Aorta (tissue), 5 donors: Measurements from ENCODE around the gene PABPN1. TPM values are rescaled to one million over a fixed set of nuclear protein-coding genes. Genes with fewer than 3 reads are reported as not detected.
"Not testable (repeated sequence)": the region's sequence is repeated elsewhere in the genome, so short reads cannot be mapped to it uniquely, and the experiment has no call there.

Source experiments
- ATAC-seq: fragments of 200-7000 bp; cut with Tn5 transposase; one replicate; pipeline ENCODE4 v1.9.1; 2022; ENCODE audit warnings: moderate library complexity; ENCODE audit not compliant: low FRiP score
- DNase-seq, 2 donors: peaks; one replicate each; pipeline ENCODE4 v3.0.0-alpha.2; 2020
- H3K27ac ChIP-seq, 2 donors: one replicate each; pipeline ENCODE4 v1.5.1; 2013; ENCODE audit warnings: low read length in 2 of 2, mild to moderate bottlenecking in 2 of 2, moderate library complexity in 2 of 2, control low read depth in 1 of 2, inconsistent platforms in 1 of 2, low read depth in 1 of 2
- H3K27me3 ChIP-seq, 2 donors: one replicate each; pipeline ENCODE4 v1.6.1; 2013; ENCODE audit warnings: control low read depth in 1 of 2, low read length in 1 of 2, mild to moderate bottlenecking in 1 of 2, moderate library complexity in 1 of 2; ENCODE audit not compliant: insufficient read depth in 2 of 2, control insufficient read depth in 1 of 2
- H3K36me3 ChIP-seq, 2 donors: one replicate each; pipeline ENCODE4 v1.6.1; 2013; ENCODE audit warnings: control low read depth in 1 of 2, low read length in 1 of 2, mild to moderate bottlenecking in 1 of 2; ENCODE audit not compliant: insufficient read depth in 2 of 2, control insufficient read depth in 1 of 2
- H3K4me1 ChIP-seq, 2 donors: one replicate each; pipeline ENCODE4 v1.6.1; 2013; ENCODE audit warnings: low read length in 2 of 2, control low read depth in 1 of 2, mild to moderate bottlenecking in 1 of 2, moderate library complexity in 1 of 2; ENCODE audit not compliant: insufficient read depth in 2 of 2, control insufficient read depth in 1 of 2
- H3K4me3 ChIP-seq, 2 donors: one replicate each; pipeline ENCODE4 v1.5.1; 2013; ENCODE audit warnings: low read length in 2 of 2, control low read depth in 1 of 2, mild to moderate bottlenecking in 1 of 2
- H3K9me3 ChIP-seq: one replicate; pipeline ENCODE4 v1.6.1; 2013; ENCODE audit warnings: mild to moderate bottlenecking, low read length; ENCODE audit not compliant: control insufficient read depth
- WGBS, 2 donors: extraction: QIAGEN DNeasy Blood & Tissue Kit; methylation state at CpG; one replicate each; pipeline ENCODE4 v1.1.7; 2013; 5-methylcytosine and 5-hydroxymethylcytosine counted together
- intact Hi-C, 2 donors: fragments of 100-400 bp; cut with DNase I; formaldehyde crosslinking; loops; one replicate each; pipeline versions ENCODE4 v1.14.2 to v1.15.0; 2022
- long read RNA-seq, 2 donors: library from polyadenylated mRNA; unstranded; transcript quantifications; one replicate each; pipeline ENCODE4 v2.0.0, GENCODE V29; 2020 to 2021
- polyA plus RNA-seq, 2 donors: library from polyadenylated mRNA; stranded (reverse); fragments of 200-250 nt; gene quantifications; one replicate each; pipeline ENCODE4 v1.2.3, GENCODE V29; 2013
- total RNA-seq, 2 donors: library from RNA; stranded (reverse); fragmentation: NEBNext Ultra II Directional; extraction: Animal tissue kit (Norgen Biotek cat#: 25700); gene quantifications; one replicate each; pipeline ENCODE4 v1.2.1, GENCODE V29; 2021
- donor health status: healthy with polysubstance abuse.
- donor health status: Bipolar disorder and iron deficiency.
- donor health status: DM: no; HTN: no; CAD: no.
- donor health status: DM: no; HTN: no; CAD: no.
- donor health status: DM: yes; HTN: yes; CAD: no.

PABPN1 gene, protein sequence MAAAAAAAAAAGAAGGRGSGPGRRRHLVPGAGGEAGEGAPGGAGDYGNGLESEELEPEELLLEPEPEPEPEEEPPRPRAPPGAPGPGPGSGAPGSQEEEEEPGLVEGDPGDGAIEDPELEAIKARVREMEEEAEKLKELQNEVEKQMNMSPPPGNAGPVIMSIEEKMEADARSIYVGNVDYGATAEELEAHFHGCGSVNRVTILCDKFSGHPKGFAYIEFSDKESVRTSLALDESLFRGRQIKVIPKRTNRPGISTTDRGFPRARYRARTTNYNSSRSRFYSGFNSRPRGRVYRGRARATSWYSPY
- total RNA-seq (100 to 1,000 TPM; 106 to 139 TPM), polyA plus RNA-seq (100 to 1,000 TPM in 1 of 2 donors, 10 to 100 TPM in 1; 57.0 to 226 TPM)
- long read RNA-seq, donor 1, partial matches to known transcripts, result 1 of 12 reads
- long read RNA-seq, donor 1, other reads (novel, unspliced or antisense), result 8 of 12 reads
- long read RNA-seq, donor 2, transcript PABPN1-202 (6 exons, 2,768 nt), result minor isoform, 11 of 100 reads
- long read RNA-seq, donor 2, transcript PABPN1-201 (7 exons, 2,001 nt), result major isoform, 44 of 100 reads
- long read RNA-seq, donor 2, partial matches to known transcripts, result 19 of 100 reads
- long read RNA-seq, donor 2, other reads (novel, unspliced or antisense), result 22 of 100 reads

DNA sequence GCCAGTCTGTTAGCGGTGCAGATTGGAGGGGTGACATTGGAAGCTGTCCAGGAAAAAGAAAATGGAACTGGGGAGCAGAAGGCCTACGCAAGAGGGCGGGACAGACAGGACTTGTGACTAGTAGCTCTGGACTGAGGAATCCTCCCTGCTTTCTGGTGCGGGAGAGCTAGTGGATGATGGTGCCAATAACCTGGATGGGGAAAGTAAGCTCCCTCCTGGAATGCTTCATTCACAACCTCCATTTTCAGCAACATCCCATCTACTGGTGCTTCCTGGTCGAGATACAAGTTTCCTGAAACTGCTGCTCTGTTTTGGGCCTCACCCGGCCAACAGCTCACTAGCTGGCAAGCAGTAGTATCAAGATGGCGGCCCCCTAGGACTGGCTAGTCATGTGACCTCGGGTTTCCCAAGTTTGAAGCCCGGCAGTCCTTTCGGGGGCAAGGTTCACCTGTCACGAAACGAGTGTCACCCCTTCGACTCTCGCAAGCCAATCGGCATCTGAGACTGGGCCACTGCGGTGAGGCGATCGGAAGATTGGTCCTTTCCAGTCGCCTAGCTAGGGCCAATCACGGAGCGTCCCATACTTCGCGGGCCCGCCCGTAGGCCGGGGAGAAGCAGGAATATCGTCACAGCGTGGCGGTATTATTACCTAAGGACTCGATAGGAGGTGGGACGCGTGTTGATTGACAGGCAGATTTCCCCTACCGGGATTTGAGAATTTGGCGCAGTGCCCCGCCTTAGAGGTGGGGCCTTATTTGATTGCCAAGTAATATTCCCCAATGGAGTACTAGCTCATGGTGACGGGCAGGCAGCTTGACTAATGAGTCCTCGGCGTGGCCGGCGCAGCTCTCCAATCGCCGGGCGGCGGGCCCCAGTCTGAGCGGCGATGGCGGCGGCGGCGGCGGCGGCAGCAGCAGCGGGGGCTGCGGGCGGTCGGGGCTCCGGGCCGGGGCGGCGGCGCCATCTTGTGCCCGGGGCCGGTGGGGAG, at the start of gene PABPN1:
TSS of gene PABPN1 (plus strand) at position 874 of the 988 bp plus-strand sequence. CDS start at position 887, 13 bp downstream.
- Histone ChIP-seq H3K27ac (peak within 1 kb of the TSS; percentile 80 to 94), H3K4me1 (no peaks in the 10 kb centered on the region), H3K27me3 (no peaks in the 10 kb centered on the region), H3K36me3 (peaks cover 2 to 7% of the 10 kb centered on the region in 2 donors), H3K9me3 (no peaks in the 10 kb centered on the region), H3K4me3 (peak within 1 kb of the TSS; percentile 81 to 91)
- peak; percentile 98 to 99 for DNase-seq
- intact Hi-C loops, result loop anchor here (1.0 to 10.0 kb wide), 5 partner anchors 35 to 244 kb away; partner anchors contain the start of genes AP1G2 (in 1 of the 2), EFS (in 1 of the 2), HOMEZ (in 1 of the 2) and NGDN (in 1 of the 2)
- peak; percentile 98 for ATAC-seq
- 3 to 4% methylated on average over 60 to 63 of the region's 63 CpGs for WGBS, 2 donors

DNA sequence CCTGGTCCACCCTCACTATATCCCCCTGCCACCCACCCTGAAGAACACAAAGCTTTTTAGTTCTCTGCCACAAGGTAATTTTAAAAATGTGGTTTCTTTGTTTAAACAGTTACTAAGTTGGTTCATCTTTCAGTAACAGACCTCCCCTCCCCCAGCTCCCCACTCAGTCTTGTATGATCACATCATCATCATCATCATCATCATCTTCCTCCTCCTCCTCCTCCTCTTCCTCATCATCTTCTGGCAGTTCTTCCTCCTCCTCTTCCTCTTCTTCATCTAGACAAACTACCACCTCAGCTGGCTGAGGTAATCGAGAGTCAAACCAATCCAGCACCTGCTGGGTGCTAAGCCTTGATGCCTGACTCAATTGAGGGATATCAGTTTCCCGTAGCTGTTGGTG, 45.8 kb upstream of the PABPN1 start:
- no peaks in the 10 kb centered on the region for H3K36me3 ChIP-seq
- H3K4me3 ChIP-seq, result no peak overlapping the region
- H3K27me3 ChIP-seq, result no peaks in the 10 kb centered on the region
- H3K27ac ChIP-seq, result no peak overlapping the region
- WGBS, 2 donors, result 94 to 95% methylated on average over 2 of the region's 2 CpGs
- H3K9me3 ChIP-seq, result no peaks in the 10 kb centered on the region
- H3K4me1 ChIP-seq, result no peaks in the 10 kb centered on the region
- no peak for DNase-seq
- no peak for ATAC-seq
- intact Hi-C loops, result no loop called here

DNA sequence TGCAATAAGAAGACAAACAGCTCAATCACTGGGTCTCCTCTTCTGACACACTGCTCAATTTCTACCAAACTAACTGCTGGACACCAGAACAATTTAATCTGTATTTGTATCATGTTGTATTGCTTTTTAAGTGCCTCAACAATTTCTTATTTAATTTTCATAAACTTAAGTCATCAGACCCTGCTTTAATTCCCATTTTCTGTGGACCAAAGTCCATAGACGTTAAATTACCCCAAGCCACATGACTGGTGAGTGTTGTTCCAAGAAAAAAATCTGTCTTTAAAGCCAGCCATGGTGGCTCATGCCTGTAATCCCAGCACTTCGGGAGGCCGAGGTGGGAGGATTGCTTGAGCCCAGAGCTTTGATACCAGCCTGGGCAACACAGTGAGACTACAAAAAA, 44.1 kb upstream of the PABPN1 start:
- DNase-seq, result no peak
- no peak for ATAC-seq

DNA sequence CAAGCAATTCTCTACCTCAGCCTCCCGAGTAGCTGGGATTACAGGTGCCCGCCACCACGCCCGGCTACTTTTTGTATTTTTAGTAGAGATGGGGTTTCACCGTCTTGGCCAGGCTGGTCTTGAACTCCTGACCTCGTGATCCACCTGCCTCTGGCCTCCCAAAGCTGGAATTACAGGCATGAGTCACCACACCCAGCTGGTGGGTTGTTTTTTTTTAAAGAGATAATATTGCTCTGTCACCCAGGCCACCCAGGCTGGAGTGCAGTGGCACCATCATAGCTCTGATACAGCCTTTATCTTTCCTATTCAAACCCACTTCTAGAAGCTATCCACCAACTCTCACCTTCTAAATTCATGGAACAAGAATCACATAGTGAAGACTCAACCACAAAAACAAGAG, 43.3 kb upstream of the PABPN1 start:
- WGBS, 2 donors, result 92 to 96% methylated on average over 6 of the region's 6 CpGs
- ATAC-seq, H3K4me1 ChIP-seq, H3K27me3 ChIP-seq, H3K9me3 ChIP-seq, intact Hi-C loops, H3K4me3 ChIP-seq, DNase-seq, H3K27ac ChIP-seq, H3K36me3 ChIP-seq: not testable (repeated sequence)

More for the DNA sequence above, 44.1 kb upstream of the PABPN1 start:
- no peak overlapping the region for H3K4me3 ChIP-seq
- H3K9me3 ChIP-seq, result no peaks in the 10 kb centered on the region
- no peaks in the 10 kb centered on the region for H3K27me3 ChIP-seq
- H3K36me3 ChIP-seq, result no peaks in the 10 kb centered on the region
- H3K27ac ChIP-seq, result no peak overlapping the region
- intact Hi-C loops, result no loop called here
- H3K4me1 ChIP-seq, result no peaks in the 10 kb centered on the region
- 74 to 75% methylated on average over 3 of the region's 3 CpGs for WGBS, 2 donors

DNA sequence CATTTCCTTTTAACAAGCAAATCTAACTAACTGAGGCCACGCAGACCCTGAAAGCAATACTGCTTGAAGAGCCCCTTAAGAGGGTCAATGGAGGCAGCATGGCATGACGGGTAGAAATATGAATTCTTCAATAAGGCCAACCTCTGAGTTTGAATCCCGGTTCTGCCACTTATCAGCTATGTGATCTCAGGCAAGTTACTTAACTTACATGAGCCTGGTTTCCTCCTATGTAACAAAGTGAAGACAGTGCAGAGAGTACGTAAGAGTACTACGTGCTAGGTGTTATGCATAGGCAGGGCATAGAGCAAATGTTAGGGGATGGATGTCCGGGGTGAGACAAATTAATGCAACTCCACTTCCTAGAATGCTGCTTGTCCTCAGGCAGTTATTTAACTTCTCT, 40.0 kb upstream of the PABPN1 start:
- intact Hi-C loops, result no loop called here
- H3K27ac ChIP-seq, result no peak overlapping the region
- no peaks in the 10 kb centered on the region for H3K9me3 ChIP-seq
- no peaks in the 10 kb centered on the region for H3K27me3 ChIP-seq
- H3K4me3 ChIP-seq, result no peak overlapping the region
- 93 to 96% methylated on average over 6 of the region's 6 CpGs for WGBS, 2 donors
- no peak for DNase-seq
- no peaks in the 10 kb centered on the region for H3K4me1 ChIP-seq
- ATAC-seq, result no peak
- no peaks in the 10 kb centered on the region for H3K36me3 ChIP-seq

DNA sequence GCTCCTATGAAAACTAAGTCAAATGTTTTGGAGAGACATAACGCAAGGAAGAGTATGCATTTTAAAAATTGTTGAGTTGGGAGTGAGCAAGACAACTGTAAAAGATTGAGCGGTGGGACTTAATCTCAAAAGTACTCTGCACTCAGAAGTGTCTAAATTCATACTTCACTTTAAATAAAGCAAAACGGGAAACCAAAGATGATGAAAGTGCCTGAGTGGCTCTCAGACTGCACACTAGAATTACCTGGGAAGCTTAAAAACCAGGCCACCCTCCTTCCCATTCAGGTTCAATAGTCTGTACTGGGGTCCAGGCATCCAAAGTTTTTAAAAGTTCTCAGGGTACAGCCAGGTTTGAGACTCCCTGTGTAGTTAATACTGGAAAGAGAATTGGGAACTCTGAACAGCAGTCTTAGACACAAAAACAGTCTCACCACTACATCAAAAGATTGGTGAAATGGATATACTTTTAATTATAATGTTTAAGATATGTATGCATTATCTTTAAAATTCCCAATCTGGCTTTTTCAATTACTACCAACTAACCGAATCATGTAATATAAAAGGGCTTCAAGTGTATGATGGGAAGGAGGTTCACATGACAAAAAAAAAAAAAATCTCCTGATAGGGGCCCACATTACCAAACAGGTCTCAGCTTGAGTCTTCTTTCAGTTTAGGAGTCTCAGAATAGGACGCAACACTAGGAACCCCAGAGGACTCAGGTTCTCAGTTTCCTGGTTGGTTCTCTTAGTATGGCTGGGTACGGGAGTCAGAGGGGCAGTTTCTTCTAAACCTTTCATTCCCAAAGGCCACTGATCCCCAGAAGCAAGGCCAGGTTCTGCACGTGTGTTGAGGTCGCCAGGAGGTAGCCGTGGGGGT, 36.4 kb upstream of the PABPN1 start:
- ATAC-seq (no peak), DNase-seq (no peak)
- 24 to 26% methylated on average over 9 of the region's 9 CpGs for WGBS, 2 donors
- no peaks in the 10 kb centered on the region for H3K27me3 ChIP-seq
- no peaks in the 10 kb centered on the region for H3K9me3 ChIP-seq
- no peaks in the 10 kb centered on the region for H3K4me1 ChIP-seq
- no peaks in the 10 kb centered on the region for H3K36me3 ChIP-seq
- intact Hi-C loops, result no loop called here
- H3K27ac ChIP-seq, result peak overlapping the region in 1 of 2 donors; percentile 77
- peak overlapping the region; percentile 70 to 79 for H3K4me3 ChIP-seq

DNA sequence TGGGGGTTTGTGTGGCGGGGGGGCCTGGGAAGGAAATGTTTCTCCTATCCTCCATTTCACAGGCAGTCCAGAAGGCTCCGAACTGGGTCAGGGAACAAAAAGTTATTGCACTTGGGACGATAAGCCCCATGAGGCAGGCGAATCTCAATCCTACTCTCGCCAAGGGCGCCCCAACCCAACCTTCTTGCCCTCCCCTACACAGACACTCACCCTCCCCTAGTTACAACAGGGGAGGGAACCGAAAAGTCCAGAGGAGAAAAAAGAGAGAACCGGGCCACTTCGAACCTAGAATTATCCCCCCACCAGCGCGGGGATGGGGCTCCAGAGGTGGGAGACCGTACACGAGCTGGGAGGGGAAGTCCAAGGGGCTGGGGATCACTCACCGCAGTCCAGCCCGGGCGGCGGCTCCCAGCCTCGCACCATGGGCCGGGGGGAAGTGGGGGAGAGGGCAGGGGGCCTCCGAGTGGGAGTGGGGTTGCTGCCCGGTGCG, 35.7 kb upstream of the PABPN1 start:
- ATAC-seq, result peak; percentile 37

More for the DNA sequence above, 35.7 kb upstream of the PABPN1 start:
- intact Hi-C loops, result loop anchor here in 1 of 2 donors (1.0 kb wide), 1 partner anchor 35 kb away; no protein-coding TSS in a partner anchor
- DNase-seq, result no peak
- peak overlapping the region; percentile 70 to 79 for H3K4me3 ChIP-seq
- no peaks in the 10 kb centered on the region for H3K4me1 ChIP-seq
- H3K36me3 ChIP-seq, result no peaks in the 10 kb centered on the region
- WGBS, 2 donors, result 0% methylated on average over 17 to 22 of the region's 22 CpGs
- H3K27me3 ChIP-seq, result no peaks in the 10 kb centered on the region
- peak overlapping the region in 1 of 2 donors; percentile 77 for H3K27ac ChIP-seq
- no peaks in the 10 kb centered on the region for H3K9me3 ChIP-seq
